HG03354 (cell line): Measurements from ENCODE around the gene LPCAT1.
"Not testable (repeated sequence)": the region's sequence is repeated elsewhere in the genome, so short reads cannot be mapped to it uniquely, and the experiment has no call there.

Experiments used
- ATAC-seq: cut with Tn5 transposase; IDR thresholded peaks from one replicate; pipeline ENCODE4 v1.9.1; 2021; ENCODE audit warnings: mild to moderate bottlenecking; ENCODE audit not compliant: unreplicated experiment, poor library complexity, severe bottlenecking

The LPCAT1 gene

DNA sequence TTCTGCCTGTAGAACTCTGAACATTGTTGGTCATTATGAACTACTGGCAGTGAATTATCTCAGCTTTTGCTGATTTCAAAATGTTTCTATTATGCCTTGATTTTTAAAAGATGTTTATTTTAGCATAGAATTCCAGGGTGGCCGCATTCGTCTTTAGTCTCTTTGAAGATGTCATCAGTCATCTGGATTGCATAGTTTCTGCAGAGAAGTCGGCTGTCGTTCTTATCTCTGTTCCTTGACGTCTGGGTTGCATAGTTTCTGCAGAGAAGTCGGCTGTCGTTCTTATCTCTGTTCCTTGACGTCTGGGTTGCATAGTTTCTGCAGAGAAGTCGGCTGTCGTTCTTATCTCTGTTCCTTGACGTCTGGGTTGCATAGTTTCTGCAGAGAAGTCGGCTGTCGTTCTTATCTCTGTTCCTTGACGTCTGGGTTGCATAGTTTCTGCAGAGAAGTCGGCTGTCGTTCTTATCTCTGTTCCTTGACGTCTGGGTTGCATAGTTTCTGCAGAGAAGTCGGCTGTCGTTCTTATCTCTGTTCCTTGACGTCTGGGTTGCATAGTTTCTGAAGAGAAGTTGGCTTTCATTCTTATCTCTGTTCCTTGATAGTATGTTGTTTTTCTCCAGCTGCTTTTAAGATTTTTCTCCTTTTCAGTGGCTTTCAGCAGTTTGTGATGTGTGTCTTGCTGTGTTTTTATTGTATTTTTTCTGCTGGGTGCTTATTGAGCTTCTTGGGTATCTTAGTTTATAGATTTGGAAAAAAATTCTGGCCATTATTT is 67.5 kb downstream of the LPCAT1 start:
- ATAC-seq: not testable (repeated sequence)

DNA sequence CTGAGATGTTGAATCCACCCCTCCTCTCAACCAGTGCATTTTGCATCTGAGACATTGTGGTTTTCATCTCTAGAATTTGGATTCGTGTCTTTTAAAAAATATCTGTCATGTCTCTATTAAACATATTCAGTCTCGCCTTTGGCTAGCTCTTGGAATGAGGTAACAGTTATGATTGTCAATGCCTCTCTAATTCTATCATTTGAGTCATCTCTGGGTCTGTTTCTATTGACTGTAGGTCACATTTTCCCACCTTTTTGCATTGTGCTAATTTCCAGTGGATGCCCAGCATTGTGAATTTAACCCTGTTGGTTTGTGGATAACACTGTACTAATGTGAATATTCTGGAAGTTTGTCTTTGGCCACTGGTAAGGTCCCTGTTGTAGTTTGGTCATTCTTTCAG is 70.1 kb downstream of the LPCAT1 start:
- ATAC-seq: no peak

DNA sequence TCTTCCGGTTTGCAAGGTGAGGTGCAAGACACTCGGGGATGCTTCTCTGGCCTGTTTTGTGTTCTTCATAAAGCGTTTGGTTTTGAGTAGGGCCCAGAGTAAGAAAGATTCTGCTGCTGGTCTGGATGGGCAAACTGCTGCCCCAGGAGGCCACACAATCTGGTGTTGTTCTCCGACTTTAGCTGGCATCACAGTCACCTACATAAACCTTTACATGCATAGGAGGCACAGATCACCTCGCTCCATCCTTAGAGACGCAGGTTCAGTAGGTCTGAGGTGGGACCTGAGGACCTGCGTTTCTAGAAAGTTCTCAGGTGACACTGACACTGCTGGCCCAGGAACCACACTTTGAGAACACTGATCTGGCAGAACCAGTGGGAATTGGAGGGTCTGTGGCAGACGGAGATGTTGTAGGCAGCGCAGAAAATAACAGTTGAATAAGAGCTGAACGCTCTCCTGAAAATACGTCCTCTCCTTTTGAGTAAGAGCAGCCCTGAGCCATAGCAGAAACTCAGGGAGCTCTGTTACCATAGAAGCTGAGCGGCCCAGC is 74.6 kb downstream of the LPCAT1 start:
- ATAC-seq: no peak

DNA sequence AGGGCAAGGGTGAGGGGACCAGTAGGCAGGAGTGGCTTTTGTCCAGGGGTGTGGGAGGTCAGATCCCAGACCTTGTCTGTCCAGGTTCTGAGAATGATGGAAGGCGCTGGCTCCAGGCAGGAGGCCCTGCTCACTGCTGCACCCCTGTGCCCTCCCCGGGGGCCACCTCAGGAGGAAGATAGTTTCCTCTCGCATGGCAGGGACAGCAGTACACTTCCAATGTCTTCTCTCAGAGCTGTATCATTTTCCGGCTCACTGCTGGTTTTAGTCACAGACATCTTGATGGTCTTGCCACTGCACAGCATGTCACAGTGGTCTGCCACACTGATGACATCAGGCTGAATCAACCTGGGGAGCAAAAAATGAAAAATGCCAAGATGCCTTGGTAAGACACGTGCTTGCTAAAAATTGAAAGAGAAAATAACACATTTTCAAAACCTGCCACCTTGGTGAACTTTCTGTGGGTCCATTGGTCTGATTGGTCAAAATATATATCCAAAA is 75.2 kb downstream of the LPCAT1 start:
- no peak for ATAC-seq

DNA sequence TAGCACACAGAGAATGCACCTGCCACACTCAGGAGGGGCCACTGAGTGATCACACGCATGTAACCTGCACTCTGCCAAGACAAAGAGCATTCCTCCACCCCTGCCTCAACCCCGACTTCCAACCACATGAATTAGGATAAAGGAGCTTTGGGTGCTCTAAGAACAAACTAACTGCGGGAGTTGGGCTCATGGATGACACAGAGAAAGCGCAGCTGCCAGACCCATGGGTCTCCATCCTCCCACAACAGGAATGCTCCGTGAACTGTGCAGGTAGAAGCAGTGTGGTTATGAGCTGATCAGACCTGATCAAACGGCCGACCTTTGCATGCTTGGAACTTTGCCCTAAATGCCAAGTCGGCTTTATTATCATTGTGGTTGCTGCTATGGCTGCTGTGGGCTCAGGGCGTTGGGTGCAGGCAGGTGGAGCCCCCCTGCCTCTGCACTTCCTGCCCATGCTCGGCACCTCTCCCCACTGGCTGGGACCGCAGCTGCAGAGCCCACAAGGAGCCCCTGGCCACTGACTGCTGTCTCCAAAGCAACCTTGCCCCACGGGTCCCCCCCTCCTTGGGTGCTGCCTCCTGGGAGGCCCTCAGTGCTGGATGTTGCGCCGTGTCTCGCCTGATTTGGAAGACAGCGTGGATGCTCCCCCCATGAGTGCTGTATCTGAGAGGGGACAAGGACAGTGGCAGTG is 75.9 kb downstream of the LPCAT1 start:
- ATAC-seq: no peak

DNA sequence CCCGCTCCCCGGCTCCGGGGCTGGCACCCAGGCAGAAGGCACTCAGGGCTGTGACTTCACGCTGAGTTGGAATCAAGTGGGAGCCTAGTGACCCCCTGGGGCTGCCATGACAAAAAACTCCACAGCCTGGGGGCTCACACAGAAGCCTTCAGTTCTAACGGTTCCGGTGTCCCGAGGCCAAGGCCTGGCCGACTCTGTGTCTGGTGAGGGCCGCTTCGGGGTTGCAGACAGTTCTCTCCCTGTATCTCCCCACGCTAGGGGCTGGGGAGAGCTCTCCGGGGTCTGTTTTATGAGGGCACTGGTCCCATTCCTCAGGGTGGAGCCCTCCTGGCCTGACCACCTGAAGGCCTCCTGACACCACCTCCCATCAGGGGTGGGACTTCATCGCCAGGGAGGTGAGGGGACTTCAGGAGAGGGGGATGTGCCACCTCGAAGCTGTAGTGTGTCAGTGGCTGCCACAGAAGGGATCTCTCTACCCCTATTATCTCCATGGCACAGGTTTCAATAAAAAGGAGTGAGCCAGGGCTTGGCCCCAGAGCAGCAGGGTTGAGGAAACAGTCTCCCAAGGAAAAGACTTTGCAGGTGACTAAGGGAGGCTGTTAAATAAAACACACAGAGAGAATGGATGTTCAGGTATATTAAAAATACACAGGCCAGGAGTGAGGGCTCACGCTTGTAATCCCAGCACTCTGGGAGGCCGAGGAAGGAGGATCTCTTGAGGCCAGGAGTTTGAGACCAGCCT is 77.0 kb downstream of the LPCAT1 start:
- no peak for ATAC-seq

DNA sequence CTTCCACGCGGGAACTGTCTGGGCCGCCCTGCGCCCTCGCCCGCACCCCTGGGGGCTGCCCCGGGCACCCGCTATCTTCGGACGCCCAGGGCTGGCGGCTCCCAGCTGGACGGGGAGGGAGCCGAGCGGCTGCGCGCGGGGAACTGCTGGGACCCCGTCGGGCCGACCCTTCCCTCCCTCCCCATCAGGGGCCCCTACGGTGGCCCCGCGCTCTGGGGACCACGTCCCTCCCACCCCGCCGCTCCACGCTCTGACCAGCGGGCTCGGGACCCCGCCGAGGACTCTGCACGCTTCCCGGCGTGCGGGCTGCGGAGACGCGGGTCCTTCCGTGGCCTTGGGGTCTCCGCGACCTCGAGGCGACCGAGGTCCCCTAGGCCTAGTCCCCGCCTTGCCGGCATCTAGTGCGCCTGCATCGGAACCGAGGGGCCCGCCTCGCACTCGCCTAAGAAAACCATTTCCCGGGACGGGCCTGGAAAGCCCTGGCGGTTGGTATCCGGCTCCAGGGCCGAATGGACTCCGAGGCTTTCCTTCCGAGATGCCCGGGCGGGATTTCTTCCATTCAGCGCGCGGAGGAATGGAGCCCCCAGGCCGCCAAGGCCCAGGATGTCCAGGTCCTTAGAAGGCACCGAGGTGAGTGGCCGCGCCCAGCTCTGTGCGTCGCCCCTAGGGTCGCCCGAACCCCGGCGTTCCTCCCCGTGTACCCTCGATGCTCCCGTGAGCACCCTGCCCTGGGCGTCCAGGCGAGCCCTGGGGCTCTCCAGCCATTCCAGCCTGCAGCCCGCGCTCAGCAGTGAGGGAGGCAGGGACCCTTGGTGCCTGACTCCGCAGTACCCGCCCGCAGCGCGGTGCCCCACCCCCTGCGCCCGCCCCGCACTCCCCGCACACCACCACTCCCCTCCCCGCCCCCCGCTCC is 77.8 kb downstream of the LPCAT1 start:
- no peak for ATAC-seq

DNA sequence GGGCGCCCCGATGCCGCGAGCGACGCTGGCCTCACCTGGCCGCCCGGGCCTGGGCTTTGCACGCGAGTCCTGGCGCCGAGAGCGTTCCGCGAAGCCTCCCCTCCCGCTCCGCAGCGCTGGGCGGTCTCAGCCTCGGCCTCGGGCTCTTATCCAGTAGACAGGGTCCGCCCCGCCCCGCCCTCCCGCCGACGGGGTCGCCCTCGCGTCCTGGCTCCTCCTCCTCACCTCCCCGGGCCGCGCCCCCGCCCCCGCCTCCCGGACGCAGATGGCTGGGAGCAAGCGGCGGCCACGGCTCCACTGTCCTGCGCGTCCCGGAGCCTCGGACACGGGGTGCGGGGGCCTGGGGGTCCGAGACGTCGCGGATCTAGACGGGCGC is 78.5 kb downstream of the LPCAT1 start, which contains the start of gene SLC6A3:
Gene SLC6A3, minus strand, starts transcription at position 128 of the 376 bp plus-strand sequence. CDS start 2,243 bp downstream, outside the sequence.
- no peak for ATAC-seq

DNA sequence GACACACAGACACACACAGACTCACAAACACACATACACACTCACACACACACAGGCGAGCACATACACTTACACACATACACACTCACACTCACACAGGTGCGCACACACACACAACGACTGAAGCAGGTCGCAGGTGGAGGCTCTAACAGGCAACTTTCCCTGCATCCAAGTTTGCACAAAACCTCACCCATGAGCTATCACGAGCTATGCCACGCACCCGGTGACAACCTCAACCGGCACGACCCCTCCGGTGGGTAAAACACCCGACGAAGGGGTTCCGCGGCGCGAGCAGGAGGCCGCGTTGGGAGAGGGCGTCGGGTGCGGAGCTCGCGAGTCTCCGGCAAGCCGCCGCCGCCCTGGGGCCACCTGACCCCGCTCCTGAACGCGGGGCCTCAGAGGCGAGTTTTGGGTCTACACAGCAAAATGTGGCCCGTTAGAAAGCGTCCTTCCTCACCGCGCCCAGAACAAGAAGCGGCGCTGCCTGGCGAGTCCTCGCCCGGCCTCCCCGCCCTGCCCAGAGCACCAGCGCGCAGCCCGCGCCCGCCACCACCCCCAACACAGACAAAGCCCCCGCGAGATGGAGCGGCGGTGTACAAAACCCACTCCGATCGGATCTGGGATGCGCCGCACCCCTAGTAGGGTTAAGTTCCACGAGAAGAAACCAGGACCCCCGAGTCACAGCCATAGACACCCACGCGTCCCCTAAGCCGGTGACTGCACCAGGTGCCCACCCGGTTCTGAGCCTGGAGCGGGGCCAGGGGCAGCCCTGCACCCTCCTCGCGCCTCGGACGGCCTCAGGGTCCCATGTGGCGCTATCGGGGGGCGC is 79.2 kb downstream of the LPCAT1 start:
- ATAC-seq: no peak

DNA sequence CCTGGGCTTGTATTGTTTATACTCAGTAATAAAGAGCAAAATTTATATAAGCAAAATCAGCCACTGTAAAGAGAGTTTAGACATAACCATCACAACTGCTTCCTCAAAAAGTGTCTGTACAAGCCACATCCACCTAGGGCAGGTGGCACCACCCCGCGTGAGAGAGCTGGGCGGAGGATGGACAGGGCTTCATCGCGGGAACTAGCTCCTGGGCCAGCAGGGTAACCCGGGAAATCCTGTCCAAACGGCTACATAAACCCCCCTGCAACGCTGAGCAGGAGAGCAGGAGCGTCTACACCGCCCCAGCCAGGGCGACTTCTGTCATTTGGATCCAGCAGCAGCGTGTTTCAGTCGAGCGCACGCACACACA is 79.8 kb downstream of the LPCAT1 start:
- ATAC-seq: no peak

DNA sequence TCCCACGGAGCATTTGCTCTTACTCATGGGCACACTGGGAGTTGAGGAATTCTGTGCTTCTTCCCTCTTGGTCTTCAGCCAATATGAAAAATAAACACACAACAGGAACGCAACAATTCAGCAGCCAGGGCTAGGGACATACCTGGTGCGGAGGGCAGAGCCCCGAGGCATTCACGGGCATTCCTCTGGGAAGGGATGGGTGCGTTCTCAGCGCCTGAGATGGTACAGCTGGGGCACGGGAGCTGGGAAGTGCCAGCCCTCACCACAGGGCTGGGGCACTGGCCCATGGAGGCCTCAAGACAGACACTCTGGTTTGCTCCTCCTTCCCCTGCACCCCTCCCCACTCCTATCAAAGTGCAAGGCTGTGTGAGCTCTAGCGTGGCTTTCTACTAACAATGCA is 80.6 kb downstream of the LPCAT1 start:
- ATAC-seq: no peak

DNA sequence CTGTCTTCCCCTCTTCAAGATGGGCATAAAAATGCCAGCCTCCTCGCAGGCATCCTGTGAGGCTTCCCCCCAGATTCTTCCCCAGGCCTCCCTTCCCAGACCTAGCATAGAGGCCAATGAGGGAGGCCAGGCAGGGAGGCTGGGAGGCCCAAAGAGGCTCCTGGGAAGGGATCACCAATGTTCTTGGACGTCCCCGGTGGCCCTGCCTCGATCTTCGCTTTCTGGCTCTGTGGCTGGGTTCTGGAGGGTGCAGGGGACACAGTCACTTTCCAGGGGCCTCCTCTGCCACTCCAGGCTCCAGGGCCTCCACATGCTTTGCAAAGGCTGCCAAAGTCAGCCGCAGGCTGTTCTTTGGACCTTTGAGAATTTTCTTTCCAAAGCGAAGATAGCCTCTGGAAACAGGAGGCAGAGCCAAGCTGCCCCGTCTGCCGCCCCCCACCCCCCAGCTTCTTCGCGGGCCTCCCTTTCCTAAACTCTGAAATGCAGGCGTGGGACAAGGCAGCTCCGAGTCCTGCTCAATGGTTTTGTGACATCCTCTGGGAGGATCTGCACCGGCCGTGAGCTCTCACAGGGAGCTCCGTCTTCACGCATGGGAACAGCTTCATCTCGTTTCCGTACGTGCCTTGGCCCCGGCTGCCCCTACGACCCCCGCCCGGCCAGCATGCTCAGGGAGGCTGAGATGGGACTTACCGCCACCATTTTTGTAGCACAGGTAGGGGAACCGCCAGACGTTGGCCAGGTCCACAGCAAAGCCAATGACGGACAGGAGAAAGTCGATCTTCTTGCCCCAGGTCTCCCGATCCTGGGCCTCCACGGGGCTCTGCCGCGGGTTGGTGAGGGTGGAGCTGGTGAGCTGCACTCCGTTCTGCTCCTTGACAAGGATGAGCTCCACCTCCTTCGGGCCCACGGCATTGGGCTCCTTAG is 81.3 kb downstream of the LPCAT1 start:
- ATAC-seq: no peak

DNA sequence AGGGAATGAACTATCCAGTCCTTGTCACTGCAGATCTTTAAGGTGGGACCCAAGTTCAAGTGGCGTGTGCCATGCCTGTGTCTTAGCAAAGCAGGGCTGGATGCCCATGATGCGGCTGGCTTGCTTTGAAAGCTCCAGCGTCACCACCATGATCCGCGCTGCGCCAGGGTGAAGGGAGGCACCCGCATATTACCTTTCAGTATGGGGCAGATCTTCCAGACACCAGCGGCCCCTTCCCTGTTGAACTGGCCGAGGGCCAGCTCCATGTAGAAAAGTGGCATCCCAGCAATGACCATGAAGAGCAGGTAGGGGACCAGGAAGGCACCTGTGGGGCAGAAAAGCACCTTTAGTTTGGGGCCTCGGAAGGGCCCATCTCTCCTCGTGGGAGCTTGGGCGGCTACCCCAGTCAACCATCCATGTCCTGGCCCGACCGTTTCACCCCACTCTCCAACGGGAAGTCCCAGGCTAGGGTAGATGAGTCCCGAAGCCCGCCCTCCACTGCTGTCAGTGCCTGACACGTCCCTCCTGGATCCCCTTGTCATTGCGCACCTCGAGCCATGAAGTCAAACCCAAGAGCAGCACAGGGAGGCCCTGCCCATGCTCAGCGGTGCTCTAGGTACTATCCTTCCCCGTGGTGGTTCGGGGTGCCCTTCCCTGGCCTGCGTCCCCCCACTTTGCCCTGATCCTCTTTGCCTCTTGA is 82.4 kb downstream of the LPCAT1 start:
- no peak for ATAC-seq

DNA sequence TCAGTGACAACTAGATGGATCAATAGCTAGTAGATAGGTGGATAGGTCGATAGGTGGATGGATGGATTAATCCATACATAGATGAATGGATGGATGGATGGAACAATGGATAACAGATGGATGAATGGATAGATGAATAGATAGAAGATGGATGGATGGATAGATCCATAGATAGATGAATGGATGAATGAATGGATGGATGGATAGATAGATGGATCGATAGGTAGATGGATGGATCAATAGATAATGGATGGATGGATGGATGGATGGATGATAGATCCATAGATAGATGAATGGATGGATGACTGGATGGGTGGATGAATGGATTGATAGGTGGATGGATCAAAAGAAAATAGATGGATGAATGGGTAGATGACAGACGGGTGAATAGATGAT is 83.7 kb downstream of the LPCAT1 start:
- ATAC-seq: no peak

DNA sequence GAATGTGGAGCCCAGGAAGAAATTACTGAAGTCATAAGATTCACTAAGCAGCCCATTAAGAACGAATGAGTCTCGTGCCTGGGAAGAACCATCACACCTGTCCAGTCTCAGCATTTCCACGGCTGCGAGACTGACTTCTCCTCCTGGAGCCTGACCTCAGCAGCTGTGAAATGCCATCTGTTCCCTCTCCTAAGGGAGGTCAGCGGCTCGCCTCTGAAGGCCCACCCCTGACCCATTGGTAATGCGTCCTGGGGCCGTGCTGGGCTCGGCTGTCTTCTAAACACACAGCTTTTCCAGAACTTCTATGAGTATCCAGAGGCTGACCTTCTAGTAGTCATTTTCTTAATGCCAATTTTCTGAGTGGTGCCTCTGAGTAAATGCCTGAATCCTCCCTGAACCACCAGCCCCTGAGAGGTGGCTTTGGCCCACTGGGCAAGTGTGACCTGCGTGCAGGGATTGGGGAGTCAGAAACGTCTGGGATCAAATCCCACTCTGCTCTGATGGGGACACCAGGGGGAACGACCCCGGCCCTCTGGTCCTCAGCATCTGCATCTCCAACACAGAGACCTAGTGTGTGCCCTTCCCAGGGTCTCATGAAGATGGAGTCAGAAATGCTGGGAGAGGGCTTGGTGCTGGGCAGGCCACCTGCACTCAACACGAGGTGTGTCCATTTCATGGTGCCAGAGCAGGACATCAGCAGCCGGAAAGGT is 84.2 kb downstream of the LPCAT1 start:
- ATAC-seq: no peak

DNA sequence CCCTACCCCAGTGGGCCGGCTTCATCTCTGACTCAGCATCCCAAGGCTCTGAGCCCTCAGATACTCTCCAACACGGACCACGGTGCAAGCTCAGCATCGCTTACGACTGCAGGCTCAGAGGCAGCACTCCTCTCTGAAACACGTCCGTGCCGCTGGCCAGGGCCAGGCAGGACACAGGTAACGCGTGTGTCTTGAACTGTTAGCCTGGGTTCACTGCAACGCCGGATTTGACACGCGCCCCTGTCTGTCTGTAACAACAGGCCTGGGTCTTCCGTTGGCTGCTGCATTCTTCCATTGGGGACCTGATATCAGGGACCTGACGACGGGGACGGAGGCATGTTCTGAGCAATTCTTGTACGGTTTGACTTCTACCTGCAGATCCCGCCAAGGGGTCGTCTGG is 84.9 kb downstream of the LPCAT1 start:
- no peak for ATAC-seq
